Endometrial microvascular endothelial cells (primary cell): ENCODE data around the gene TSBP1. TPM values are rescaled to one million over a fixed set of nuclear protein-coding genes. Genes with fewer than 3 reads are reported as not detected.
"Not testable (repeated sequence)": the region's sequence is repeated elsewhere in the genome, so short reads cannot be mapped to it uniquely, and the experiment has no call there.

ENCODE experiments used
- in situ Hi-C: cut with HindIII; loops from 2 replicates; pipeline ENCODE4 v1.10.0; 2017; ENCODE audit warnings: low sequenced_read_pairs, low pct_unique_long_range_greater_than_20kb; ENCODE audit errors: inconsistent ontology term
- total RNA-seq: library from RNA; depleted of rRNA; stranded (reverse); fragments of >200 nt; gene quantifications from one replicate; pipeline ENCODE4 v1.2.3, GENCODE V29; 2015; ENCODE audit errors: inconsistent ontology term

Gene TSBP1
- total RNA-seq, 1 donor from 2014 or later = not detected

DNA sequence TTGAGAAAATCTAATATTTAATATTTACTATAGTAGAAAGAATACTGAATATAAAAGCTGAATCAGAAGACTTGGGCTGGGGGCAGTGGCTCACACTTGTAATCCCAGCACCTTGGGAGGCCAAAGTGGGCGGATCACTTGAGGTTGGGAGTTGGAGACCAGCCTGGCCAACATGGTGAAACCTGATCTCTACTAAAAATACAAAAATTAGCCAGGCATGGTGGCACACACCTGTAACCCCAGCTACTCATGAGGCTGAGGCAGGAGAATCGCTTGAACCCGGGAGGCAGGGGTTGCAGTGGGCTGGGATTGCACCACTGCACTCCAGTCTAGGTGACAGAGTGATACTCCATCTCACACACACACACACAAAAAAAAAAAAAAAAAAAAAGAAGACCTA is 76.7 kb downstream of the TSBP1 start:
- in situ Hi-C loops = not testable (repeated sequence)

- in situ Hi-C loops = no loop called here
These were observed 77.1 kb downstream of the TSBP1 start for GRCh38 chr6:32294566-32294965.

GRCh38 chr6:32293695-32294094 is 78.0 kb downstream of the TSBP1 start:
- in situ Hi-C loops = no loop called here

- in situ Hi-C loops = no loop called here
These were observed 80.2 kb downstream of the TSBP1 start for GRCh38 chr6:32291543-32291942.

DNA sequence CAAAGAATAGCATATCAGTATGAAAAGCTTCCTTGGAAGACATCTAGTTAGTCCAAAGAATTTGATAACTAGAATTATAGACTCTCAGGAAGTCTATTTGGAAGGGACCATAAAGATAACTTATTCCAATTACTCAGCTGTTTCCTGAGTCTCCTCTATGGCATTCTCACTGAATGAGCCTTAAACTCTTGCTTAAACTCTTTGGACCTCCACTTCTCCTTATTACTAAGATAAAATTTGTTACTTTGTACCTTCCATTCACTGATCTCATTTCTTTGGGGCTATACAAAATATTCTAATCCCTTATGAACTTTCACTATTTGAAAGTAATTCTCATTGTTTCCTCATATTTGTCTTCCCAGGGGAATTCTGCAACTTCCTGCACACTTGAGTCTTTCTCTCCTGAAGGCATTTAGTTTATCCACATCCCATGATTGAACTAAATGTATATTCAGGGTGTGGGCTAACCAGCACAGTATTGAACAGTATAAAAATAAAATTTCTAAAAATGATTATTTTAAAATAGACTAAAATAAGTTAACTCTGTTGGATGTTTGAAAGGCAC is 80.7 kb downstream of the TSBP1 start:
- in situ Hi-C loops = no loop called here

DNA sequence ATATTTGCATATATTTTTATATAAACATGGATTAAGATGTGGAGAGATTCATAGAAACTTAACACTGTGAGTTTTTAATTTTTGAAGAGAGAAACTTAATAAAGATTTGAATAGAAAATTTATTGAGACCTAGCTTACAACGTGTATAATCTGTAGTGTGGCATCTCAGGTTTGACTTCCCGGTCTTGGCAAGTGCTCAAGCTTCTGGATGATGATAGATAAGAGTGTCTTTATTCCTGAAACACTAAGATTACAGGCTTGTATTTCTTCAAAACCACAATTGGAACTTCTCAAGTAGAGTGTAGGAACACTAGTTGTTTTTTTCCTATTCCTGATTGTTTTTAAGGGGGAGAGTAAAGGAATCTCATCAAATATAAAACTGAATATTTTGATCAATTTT is 83.3 kb downstream of the TSBP1 start:
- in situ Hi-C loops = no loop called here

DNA sequence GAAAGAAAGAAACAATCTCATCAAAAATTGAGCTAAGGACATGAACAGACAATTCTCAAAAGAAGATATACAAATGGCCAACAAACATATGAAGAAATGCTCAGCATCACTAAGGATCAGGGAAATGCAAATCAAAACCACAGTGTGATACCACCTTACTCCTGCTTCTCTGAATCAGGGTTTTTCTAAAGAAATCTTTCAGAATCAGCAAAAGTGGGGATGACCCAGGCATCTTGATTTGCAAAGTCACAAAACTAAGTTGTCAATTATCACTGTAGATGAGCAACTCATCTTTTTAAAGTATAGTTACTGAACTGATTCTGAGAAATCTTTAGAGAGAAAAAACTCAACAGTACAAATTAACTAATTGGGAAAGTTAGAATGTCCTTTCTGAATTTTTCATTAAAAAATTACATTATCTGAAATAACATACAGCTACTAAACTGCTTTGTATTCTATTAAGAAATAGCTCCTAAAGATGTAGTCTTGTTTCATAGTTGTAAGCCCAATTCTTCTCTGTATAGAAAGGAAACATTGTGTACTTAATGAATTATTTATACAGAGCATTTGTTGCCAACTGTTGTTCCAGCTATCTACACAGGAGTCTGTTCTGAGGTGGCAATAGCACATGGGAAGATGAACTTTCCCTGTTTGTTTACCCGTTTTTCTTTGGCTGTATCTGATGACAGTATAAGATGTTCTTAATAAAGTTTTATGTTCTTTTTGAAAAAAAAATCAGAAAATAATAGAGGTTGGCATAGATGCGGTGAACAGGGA is 97.7 kb downstream of the TSBP1 start:
- in situ Hi-C loops = not testable (repeated sequence)

GRCh38 chr6:32271429-32271828 is 100.3 kb downstream of the TSBP1 start:
- in situ Hi-C loops = no loop called here

DNA sequence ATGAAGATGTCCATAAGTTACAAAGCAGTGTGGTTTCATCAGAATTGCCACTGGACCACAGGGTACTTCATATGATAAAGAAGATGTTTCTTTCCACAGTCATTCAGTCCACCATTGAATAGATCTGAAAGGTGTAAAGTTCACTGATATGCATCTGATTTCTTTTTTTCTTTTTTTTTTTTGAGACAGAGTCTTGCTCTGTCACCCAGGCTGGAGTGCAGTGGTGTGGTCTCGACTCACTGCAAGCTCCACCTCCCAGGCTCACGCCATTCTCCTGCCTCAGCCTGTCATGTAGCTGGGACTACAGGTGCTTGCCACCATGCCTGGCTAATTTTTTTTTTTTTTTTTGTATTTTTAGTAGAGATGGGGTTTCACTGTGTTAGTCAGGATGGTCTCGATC is 103.2 kb downstream of the TSBP1 start:
- in situ Hi-C loops = not testable (repeated sequence)

DNA sequence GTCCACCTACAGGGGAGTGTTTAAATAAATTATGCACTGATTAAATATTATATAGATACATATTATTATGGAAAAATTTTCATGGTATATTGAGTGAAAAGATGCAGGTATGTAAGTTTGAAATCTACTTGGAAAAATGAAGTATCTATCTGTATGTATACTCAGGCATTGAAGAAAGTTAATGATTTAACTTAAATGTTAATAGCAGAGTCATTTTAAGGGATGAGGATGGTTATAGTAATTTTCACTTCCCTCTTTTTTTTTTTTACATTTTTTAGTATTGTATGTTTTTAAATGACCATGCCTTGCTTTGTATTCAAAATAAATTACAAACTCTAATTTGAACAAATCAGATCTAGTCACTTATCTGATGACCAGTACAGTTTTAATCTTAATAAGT is 104.7 kb downstream of the TSBP1 start:
- in situ Hi-C loops = no loop called here

GRCh38 chr6:32257262-32257661 is 114.4 kb downstream of the TSBP1 start:
- in situ Hi-C loops = not testable (repeated sequence)

- in situ Hi-C loops = no loop called here
These were observed 116.2 kb downstream of the TSBP1 start for GRCh38 chr6:32255199-32256153.

DNA sequence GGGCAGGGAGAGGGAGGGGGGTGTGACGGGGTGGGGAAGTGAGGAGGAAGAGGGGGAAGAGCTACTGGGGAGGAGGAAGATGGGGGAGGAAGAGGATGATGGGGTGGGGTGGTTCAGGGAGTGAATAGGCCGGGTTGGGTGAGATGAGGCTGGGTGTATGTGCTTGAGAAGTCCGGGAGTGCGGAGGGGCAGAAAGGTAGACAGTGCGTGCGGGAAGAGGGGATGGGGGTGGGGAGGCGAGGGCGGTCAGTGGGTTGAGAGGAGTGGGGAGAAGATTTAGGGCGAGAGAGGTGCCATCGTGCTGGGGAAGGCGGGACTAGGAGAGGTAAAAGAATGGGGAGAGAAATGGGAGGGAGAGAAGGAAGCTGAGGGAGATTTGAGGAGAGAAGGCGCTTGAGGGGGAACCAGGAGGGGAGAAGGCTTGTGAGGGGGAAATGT is 116.9 kb downstream of the TSBP1 start:
- in situ Hi-C loops = no loop called here

DNA sequence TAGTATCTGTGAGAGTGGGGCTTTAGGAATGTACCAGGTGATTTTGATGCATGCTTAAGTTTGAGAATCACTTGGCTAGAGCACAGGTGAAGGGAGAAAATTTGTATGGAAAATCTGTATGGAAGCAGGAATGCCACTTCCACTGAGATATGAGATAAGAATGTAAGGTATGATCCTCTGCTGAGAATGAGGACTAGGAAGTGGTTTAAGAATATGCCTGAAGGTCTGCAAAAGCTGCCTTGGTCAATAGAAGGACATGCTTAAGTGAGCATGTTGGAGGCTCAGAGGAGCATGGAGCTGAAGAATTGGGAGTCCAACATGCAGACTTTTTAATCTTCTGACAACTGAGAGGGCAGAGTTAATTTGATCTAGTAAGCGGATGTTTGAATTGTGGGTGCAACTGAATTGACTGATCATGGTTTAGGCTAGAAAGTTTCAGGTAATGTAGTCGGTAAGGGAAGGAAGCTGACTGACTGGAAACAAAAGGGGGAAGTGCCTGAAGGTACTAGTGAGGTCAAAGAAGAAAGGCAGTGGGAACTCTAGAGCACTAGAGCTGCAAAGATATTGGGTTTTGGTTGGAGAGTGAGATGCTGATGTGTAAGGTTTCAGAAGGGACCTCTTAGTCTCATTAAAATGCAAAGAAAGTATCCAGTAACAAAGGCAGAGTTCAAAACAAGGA is 119.2 kb downstream of the TSBP1 start:
- in situ Hi-C loops = no loop called here

DNA sequence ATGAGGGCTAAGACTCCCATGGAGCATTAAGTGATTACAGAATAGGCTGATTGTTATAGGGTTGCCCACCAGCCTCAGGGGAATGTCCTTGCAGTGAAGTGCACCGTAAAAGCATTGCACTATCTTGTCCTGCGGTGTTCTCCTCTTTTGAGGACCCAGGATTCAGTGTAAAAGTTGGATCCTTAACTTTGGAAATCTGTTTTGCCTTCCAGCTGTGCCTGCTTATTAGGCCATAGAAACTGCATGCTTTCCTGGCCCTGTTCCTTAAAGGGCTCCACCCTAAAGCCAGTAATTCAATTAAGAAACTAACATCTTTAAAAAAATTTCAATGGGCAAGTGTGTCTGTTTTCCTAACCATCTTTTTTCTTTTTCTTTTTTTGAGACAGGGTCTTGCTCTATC is 122.4 kb downstream of the TSBP1 start:
- in situ Hi-C loops = no loop called here

GRCh38 chr6:32247401-32247800 is 124.3 kb downstream of the TSBP1 start:
- in situ Hi-C loops = no loop called here

- in situ Hi-C loops = no loop called here
These were observed 126.7 kb downstream of the TSBP1 start for GRCh38 chr6:32244946-32245398.

- in situ Hi-C loops = no loop called here
These were observed 127.4 kb downstream of the TSBP1 start for GRCh38 chr6:32244270-32244669.
